Measurements from ENCODE around the gene KCNMA1. TPM values are rescaled to one million over a fixed set of nuclear protein-coding genes. Genes with fewer than 3 reads are reported as not detected.

KCNMA1 gene
- total and polyA plus RNA-seq, 9 of the 15 experiments (the other 6 are each of a cell fraction or from before 2014, with no cell fraction given) = 0.01 to 0.95 (median 0.15) TPM; not detected in 4

GRCh38 chr10:77431209-77431611 lies 206.4 kb downstream of the KCNMA1 start:
- H3K9ac ChIP-seq (ENCODE audit: insufficient read depth in 1 of 2, low read depth in 2 of 2, low read length in 2 of 2) = no peak overlapping the region
- no peaks in the 10 kb centered on the region for H3K36me3 ChIP-seq (ENCODE audit: control insufficient read depth, insufficient read depth, low read length)
- ATAC-seq (no peak), DNase-seq (ENCODE audit: extremely low read depth in 1 of 4, low spot score in 3 of 4) (no peak), FAIRE-seq (no peak)
- intact Hi-C loops (cut with micrococcal nuclease) (no loop called here), in situ Hi-C loops (cut with MboI) (no loop called here)
- H4K20me1 ChIP-seq (replicated peaks; ENCODE audit: control insufficient read depth, insufficient read depth, low read length) = no peaks in the 10 kb centered on the region
- no peaks in the 10 kb centered on the region for H3K4me1 ChIP-seq (replicated peaks in 1 of 2; ENCODE audit: control insufficient read depth in 2 of 2, insufficient read depth in 2 of 2, low read length in 2 of 2)
- no TSS peak for BruUV-seq (replicated peaks)
- H3K79me2 ChIP-seq (ENCODE audit: control insufficient read depth, insufficient read depth, low read length) = no peaks in the 10 kb centered on the region
- no peaks in the 10 kb centered on the region for H3K9me3 ChIP-seq (replicated peaks; ENCODE audit: control insufficient read depth, insufficient read depth, low read depth, low read length)
- H3K4me3 ChIP-seq = no peak overlapping the region
- H3K27me3 ChIP-seq (ENCODE audit: control insufficient read depth in 2 of 2, insufficient read depth in 2 of 2, low read length in 2 of 2) = peaks cover 10 to 12% of the 10 kb centered on the region in 2 experiments; a peak in 3 of 5 replicates
- POLR2A ChIA-PET = interaction anchor here (0.6 to 0.7 kb wide), 2 partner anchors 15 to 37 kb away, joined by 3 to 5 read pairs; no protein-coding TSS in a partner anchor
- CTCF ChIA-PET (ENCODE audit: low intra/inter-chr PET ratio) = no interaction called here
- H3K27ac ChIP-seq (ENCODE audit: extremely low read depth, low read depth, low read length) = no peak overlapping the region
- H2AFZ ChIP-seq (ENCODE audit: low read depth, low read length) = no peak overlapping the region
- no peak overlapping the region for H3K4me2 ChIP-seq (ENCODE audit: insufficient read depth, low read length)
- no peak for TF ChIP-seq GATAD2B (IDR thresholded peaks at IDR 0.05; ENCODE audit: borderline replicate concordance)
- TF ChIP-seq EHMT2 (IDR thresholded peaks at IDR 0.05) = no peak
- no peak for TF ChIP-seq SMARCE1 (IDR thresholded peaks at IDR 0.05)
- TF ChIP-seq TARDBP (IDR thresholded peaks at IDR 0.05) = no peak
- TF ChIP-seq TCFL5 (CRISPR knock-in tag; conservative IDR thresholded peaks at IDR 0.05) = no peak
- no peak for TF ChIP-seq SAFB (IDR thresholded peaks at IDR 0.05; ENCODE audit: borderline replicate concordance, low read depth, low read length)
- no peak for TF ChIP-seq CREB1 (IDR thresholded peaks at IDR 0.05)
- no peak for TF ChIP-seq CREB1 (CRISPR knock-in tag; IDR thresholded peaks at IDR 0.05)
- TF ChIP-seq DMBX1 (CRISPR knock-in tag; IDR thresholded peaks at IDR 0.05; ENCODE audit: borderline replicate concordance) = no peak
- TF ChIP-seq, protein P1, sequence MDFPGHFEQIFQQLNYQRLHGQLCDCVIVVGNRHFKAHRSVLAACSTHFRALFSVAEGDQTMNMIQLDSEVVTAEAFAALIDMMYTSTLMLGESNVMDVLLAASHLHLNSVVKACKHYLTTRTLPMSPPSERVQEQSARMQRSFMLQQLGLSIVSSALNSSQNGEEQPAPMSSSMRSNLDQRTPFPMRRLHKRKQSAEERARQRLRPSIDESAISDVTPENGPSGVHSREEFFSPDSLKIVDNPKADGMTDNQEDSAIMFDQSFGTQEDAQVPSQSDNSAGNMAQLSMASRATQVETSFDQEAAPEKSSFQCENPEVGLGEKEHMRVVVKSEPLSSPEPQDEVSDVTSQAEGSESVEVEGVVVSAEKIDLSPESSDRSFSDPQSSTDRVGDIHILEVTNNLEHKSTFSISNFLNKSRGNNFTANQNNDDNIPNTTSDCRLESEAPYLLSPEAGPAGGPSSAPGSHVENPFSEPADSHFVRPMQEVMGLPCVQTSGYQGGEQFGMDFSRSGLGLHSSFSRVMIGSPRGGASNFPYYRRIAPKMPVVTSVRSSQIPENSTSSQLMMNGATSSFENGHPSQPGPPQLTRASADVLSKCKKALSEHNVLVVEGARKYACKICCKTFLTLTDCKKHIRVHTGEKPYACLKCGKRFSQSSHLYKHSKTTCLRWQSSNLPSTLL (IDR thresholded peaks at IDR 0.05) = no peak
- TF ChIP-seq NFATC3 (IDR thresholded peaks at IDR 0.05) = no peak
- TF ChIP-seq STAT5B (CRISPR knock-in tag; IDR thresholded peaks at IDR 0.05) = no peak
- TF ChIP-seq, protein P2, sequence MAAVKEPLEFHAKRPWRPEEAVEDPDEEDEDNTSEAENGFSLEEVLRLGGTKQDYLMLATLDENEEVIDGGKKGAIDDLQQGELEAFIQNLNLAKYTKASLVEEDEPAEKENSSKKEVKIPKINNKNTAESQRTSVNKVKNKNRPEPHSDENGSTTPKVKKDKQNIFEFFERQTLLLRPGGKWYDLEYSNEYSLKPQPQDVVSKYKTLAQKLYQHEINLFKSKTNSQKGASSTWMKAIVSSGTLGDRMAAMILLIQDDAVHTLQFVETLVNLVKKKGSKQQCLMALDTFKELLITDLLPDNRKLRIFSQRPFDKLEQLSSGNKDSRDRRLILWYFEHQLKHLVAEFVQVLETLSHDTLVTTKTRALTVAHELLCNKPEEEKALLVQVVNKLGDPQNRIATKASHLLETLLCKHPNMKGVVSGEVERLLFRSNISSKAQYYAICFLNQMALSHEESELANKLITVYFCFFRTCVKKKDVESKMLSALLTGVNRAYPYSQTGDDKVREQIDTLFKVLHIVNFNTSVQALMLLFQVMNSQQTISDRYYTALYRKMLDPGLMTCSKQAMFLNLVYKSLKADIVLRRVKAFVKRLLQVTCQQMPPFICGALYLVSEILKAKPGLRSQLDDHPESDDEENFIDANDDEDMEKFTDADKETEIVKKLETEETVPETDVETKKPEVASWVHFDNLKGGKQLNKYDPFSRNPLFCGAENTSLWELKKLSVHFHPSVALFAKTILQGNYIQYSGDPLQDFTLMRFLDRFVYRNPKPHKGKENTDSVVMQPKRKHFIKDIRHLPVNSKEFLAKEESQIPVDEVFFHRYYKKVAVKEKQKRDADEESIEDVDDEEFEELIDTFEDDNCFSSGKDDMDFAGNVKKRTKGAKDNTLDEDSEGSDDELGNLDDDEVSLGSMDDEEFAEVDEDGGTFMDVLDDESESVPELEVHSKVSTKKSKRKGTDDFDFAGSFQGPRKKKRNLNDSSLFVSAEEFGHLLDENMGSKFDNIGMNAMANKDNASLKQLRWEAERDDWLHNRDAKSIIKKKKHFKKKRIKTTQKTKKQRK (IDR thresholded peaks at IDR 0.05; ENCODE audit: borderline replicate concordance, low read depth, low read length) = no peak
- TF ChIP-seq NBN (IDR thresholded peaks at IDR 0.05; ENCODE audit: low read depth) = no peak
- TF ChIP-seq RBM15 (IDR thresholded peaks at IDR 0.05; ENCODE audit: insufficient read depth, low read length) = no peak
- TF ChIP-seq ZNF57 (CRISPR knock-in tag; IDR thresholded peaks at IDR 0.05) = no peak
- no peak for TF ChIP-seq E2F3 (CRISPR knock-in tag; IDR thresholded peaks at IDR 0.05)
- no peak for TF ChIP-seq FOXK1 (CRISPR knock-in tag; IDR thresholded peaks at IDR 0.05; ENCODE audit: borderline replicate concordance)
- TF ChIP-seq BRF1 (IDR thresholded peaks at IDR 0.05; ENCODE audit: borderline replicate concordance, extremely low read depth, insufficient read length) = no peak
- no peaks in the 10 kb centered on the region for H3K9me1 ChIP-seq (ENCODE audit: control insufficient read depth, insufficient read depth, low read length)
